Chondrocyte (in vitro differentiated cells): ENCODE results near the gene RBM34. TPM values are rescaled to one million over a fixed set of nuclear protein-coding genes. Genes with fewer than 3 reads are reported as not detected.

Experiments
- DNase-seq: peaks from one replicate; pipeline ENCODE4 v3.0.0; 2021; ENCODE audit warnings: mixed read lengths, low spot score
- H3K27ac Mint-ChIP-seq: one replicate; pipeline ENCODE4 v1.8.0; 2021; ENCODE audit warnings: mild to moderate bottlenecking, moderate library complexity, mixed read lengths; ENCODE audit not compliant: unreplicated experiment
- H3K27me3 Mint-ChIP-seq: 2 replicates; pipeline ENCODE4 v1.8.0; 2021; ENCODE audit warnings: low read depth, mixed read lengths
- H3K36me3 Mint-ChIP-seq: 2 replicates; pipeline ENCODE4 v1.8.0; 2021; ENCODE audit warnings: low read depth, mixed read lengths
- H3K4me1 Mint-ChIP-seq: 2 replicates; pipeline ENCODE4 v1.8.0; 2021; ENCODE audit warnings: low read depth, mild to moderate bottlenecking, mixed read lengths
- H3K4me3 Mint-ChIP-seq: one replicate; pipeline ENCODE4 v1.8.0; 2021; ENCODE audit warnings: mild to moderate bottlenecking, moderate library complexity, mixed read lengths; ENCODE audit not compliant: unreplicated experiment
- H3K9me3 Mint-ChIP-seq: 2 replicates; pipeline ENCODE4 v1.8.0; 2021; ENCODE audit warnings: low read depth, mixed read lengths
- total RNA-seq: library from RNA; stranded (reverse); gene quantifications from 3 replicates; pipeline ENCODE4 v1.2.1, GENCODE V29; 2021
- TF ChIP-seq, protein P1 (sequence below): fragments of 200-600 bp; sonication (generic); IDR thresholded peaks from 2 replicates; pipeline ENCODE4 v1.5.0; 2021; ENCODE audit warnings: antibody characterized with exemption, mild to moderate bottlenecking, moderate library complexity

RBM34 gene
- total RNA-seq, 1 donor from 2014 or later, result 67.6 TPM

- TF ChIP-seq, protein P1, sequence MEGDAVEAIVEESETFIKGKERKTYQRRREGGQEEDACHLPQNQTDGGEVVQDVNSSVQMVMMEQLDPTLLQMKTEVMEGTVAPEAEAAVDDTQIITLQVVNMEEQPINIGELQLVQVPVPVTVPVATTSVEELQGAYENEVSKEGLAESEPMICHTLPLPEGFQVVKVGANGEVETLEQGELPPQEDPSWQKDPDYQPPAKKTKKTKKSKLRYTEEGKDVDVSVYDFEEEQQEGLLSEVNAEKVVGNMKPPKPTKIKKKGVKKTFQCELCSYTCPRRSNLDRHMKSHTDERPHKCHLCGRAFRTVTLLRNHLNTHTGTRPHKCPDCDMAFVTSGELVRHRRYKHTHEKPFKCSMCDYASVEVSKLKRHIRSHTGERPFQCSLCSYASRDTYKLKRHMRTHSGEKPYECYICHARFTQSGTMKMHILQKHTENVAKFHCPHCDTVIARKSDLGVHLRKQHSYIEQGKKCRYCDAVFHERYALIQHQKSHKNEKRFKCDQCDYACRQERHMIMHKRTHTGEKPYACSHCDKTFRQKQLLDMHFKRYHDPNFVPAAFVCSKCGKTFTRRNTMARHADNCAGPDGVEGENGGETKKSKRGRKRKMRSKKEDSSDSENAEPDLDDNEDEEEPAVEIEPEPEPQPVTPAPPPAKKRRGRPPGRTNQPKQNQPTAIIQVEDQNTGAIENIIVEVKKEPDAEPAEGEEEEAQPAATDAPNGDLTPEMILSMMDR, result no peak
- DNase-seq, result no peak
- H3K9me3 Mint-ChIP-seq, result no peaks in the 10 kb centered on the region
- peak overlapping the region; percentile 98 for H3K27ac Mint-ChIP-seq
- H3K4me1 Mint-ChIP-seq, result peaks cover 38% of the 10 kb centered on the region
- peak overlapping the region; percentile 98 for H3K4me3 Mint-ChIP-seq
- H3K27me3 Mint-ChIP-seq, result no peaks in the 10 kb centered on the region
- peaks cover 7% of the 10 kb centered on the region for H3K36me3 Mint-ChIP-seq
These were observed 33.2 kb downstream of the RBM34 start for GRCh38 chr1:235127732-235128455.

DNA sequence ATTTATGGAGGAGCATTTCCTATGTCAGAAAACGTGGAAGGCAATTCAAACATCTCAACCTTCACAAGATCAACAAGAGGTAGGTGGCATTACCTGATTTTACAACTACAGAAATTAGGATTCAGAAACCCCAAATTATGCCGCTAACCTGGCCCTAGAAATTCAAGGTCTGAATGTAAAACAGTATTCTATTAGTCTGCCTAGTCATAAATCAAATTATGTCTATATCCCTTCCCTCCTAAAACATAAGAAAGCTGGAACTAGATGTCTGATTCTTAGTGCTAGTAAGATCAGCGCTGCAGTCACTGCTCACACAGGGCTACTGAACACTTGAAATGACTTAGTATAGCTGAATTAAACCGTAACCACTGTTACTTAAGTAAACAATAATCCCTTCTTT lies 33.8 kb downstream of the RBM34 start:
- peak overlapping the region; percentile 98 for H3K27ac Mint-ChIP-seq
- peak overlapping the region; percentile 98 for H3K4me3 Mint-ChIP-seq

GRCh38 chr1:235124665-235125064 lies 36.4 kb downstream of the RBM34 start:
- no peak overlapping the region for H3K4me3 Mint-ChIP-seq
- H3K9me3 Mint-ChIP-seq, result no peaks in the 10 kb centered on the region
- H3K36me3 Mint-ChIP-seq, result peaks cover 3% of the 10 kb centered on the region
- H3K4me1 Mint-ChIP-seq, result peaks cover 47% of the 10 kb centered on the region
- no peak for DNase-seq
- H3K27ac Mint-ChIP-seq, result no peak overlapping the region
- TF ChIP-seq, protein P1, result no peak
- no peaks in the 10 kb centered on the region for H3K27me3 Mint-ChIP-seq

More for the DNA sequence above, 33.8 kb downstream of the RBM34 start:
- Mint-ChIP-seq H3K27me3 (no peaks in the 10 kb centered on the region), H3K9me3 (no peaks in the 10 kb centered on the region), H3K4me1 (peaks cover 44% of the 10 kb centered on the region), H3K36me3 (peaks cover 5% of the 10 kb centered on the region)
- no peak for DNase-seq
- TF ChIP-seq, protein P1, result no peak

GRCh38 chr1:235124111-235124510 lies 36.9 kb downstream of the RBM34 start:
- Mint-ChIP-seq H3K36me3 (peaks cover 3% of the 10 kb centered on the region), H3K4me1 (peaks cover 44% of the 10 kb centered on the region), H3K9me3 (no peaks in the 10 kb centered on the region), H3K27me3 (no peaks in the 10 kb centered on the region), H3K27ac (no peak overlapping the region), H3K4me3 (no peak overlapping the region)
- no peak for DNase-seq
- TF ChIP-seq, protein P1, result no peak

DNA sequence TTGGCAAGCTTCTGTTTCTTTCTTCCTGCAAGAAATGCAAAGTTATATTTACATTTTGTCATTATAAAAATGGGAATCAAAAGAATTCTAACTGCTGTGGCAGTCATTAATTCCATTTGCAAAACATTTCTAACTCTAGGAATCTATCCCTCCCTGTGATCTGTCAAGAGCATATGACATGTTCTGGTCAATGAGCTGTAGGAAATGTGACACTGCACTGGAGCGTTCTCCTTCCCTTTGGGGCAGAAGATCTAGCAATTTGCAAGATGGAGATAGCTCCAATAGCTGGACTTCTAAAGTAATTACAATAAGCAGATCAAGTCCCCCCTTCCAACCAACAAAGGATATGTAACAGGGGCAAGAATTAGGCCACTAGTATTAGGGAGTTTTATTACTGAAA lies 38.7 kb downstream of the RBM34 start:
- DNase-seq, result no peak
- H3K27ac Mint-ChIP-seq, result peak overlapping the region; percentile 19
- H3K27me3 Mint-ChIP-seq, result no peaks in the 10 kb centered on the region
- H3K4me3 Mint-ChIP-seq, result no peak overlapping the region
- H3K9me3 Mint-ChIP-seq, result no peaks in the 10 kb centered on the region
- H3K36me3 Mint-ChIP-seq, result peaks cover 10% of the 10 kb centered on the region
- TF ChIP-seq, protein P1, result no peak
- H3K4me1 Mint-ChIP-seq, result peaks cover 37% of the 10 kb centered on the region
